GM19395 (cell line): ENCODE measurements around the gene GPN2.
A peak's percentile ranks its signal among the peaks of the same experiment; 100 is the strongest.

ENCODE experiments used
- ATAC-seq: cut with Tn5 transposase; IDR thresholded peaks from one replicate; pipeline ENCODE4 v1.9.1; 2021; ENCODE audit warnings: mild to moderate bottlenecking, moderate library complexity; ENCODE audit not compliant: unreplicated experiment

The GPN2 gene

DNA sequence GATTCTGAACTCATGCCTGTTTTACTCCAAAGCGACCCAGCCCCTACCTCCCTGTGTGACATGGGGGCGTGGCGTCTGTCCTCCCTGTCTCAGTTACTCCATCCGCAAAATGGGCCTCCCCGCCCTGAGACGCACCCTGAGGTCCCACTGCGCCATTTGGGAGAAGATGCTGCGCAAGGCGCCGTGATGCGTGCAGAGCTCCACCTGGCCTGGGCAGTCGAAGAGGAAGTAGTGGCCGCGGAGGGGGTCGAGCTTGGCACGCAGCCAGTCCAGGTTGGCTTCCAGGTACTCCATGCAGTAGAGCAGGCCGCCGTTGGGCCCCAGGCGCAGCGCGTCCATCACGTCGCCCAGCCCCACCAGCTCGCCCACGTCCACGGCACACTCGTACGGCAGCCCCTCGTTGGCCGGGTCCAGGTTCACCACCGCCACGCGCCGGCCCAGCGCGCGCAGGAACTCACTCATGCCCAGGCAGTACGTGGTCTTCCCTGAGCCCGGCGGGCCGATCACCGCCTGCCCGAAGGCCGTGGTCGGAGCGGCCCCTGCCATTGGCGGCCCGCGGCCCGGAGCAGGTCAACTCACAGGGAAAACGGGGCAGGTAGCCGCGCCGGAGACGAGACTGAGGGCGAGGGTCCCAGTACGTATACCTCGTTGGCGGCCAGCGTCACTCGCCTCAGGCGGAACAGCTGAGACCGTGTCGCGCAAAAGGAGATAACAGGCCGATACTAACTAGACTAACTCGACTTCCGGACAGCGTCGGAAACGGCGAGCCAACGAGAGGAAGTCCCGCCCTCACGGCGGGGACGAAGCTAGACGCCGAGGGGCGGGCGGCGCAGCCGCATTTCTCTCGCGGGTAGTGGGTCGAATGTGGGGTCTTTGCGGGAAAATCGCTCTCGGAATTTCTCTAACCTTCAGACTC lies at the start of gene GPN2:
GPN2 (minus strand) TSS at position 733 of the 916 bp plus-strand sequence; CDS start at position 546, 187 bp downstream.
- ATAC-seq: peak; percentile 88

DNA sequence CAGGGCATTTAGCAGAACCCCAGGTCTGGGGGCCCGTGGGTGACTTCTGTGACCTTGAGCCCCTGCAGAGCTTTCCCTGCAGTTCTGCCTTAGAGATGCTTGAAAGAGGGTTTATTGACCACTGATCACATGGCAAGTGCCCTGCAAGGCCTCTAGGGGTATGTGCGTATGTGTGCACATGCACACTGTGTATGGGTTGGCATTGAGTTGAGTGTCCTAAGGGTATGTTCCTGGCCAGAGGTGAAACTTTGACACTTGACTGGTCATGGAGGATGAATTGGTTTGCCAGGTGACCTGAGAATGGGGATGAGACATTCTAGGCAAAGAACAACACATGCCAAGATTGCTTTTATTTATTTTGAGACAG lies 48.6 kb upstream of the GPN2 start:
- ATAC-seq: no peak

DNA sequence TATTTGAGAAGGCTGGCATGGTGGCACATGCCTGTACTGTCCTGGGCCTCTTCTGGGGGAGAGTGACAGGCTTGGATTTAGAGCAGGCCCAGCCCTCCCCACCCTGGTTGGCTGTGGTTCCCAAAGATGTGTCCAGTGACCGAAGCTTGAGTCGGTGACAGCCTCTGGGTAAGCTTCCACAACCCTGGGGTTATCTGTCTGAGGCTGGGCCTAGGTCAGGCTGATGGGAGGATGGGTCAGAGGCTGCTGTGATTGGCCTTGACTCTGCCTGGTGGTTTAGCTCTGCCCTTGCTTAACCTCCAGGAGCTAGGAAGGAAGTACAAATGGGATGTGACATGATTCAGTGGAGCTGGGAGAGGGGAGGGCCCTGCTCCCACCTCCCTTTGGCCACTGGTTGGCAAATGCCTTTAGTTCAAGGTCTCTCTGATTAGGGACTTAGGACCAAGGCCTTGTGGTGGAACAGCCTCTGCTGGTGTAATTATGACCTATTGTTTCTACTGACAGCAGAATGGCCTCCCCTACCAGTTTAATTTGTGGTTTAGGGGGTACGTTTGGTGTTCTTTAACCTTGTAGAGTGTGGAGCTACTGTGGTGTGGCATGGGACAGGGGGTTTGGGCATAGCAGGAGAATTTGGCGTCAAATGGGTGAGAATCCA lies 48.0 kb upstream of the GPN2 start:
- no peak for ATAC-seq

DNA sequence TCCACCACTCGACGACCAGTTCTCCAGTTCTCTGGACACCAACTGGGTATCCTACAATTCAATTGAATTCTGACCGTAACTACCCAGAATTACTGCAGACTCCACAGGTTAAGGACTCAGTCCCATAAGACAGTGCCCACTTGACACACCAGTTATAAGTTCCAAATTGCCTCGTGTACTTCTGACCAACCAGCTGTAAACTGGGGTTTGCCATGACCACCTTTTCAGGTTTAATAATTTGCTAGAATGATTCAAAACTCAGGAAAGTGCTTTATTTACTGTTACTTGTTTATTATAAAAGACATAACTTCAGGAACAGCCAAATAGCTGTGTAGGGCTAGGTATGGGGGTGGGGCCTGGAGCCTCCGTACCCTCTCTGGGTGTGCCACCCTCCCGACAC lies 46.7 kb upstream of the GPN2 start:
- ATAC-seq: no peak

DNA sequence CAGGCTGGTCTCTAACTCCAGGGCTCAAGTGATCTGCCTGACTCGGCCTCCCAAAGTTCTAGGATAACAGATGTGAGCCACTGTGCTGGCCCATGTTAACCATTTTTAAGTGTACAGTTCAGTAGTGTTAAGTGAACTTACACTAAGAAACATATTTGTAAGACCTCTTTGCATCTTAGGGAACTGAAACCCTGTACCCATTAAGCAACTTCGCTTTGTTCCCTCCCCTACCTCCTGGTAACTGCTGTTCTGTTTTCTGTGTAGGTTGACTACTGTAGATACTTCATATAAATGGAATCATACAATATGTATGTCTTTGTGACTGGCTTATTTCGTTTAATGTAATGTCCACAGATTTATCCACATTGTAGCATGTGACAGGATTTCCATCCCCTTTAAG lies 42.4 kb upstream of the GPN2 start:
- ATAC-seq: no peak

DNA sequence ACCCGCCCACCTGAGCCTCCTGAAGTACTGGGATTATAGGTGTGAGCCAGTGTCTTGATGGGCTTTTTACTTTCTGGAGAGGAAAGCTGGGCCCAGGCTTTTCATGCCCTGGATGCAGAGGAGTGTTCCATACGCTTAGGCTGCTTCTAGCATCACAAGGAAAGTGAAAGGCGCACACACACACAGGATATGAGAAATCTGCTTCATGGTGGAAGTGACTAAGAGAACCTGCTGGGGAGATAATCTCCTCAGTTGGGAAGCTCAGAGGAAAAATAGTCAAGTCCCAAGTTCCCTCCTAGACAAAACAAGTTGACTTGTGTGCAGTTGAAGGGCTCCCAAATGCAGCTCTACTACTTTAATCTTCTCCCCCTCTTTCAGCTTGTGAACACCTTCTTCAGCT lies 33.6 kb upstream of the GPN2 start:
- no peak for ATAC-seq

- no peak for ATAC-seq
Measured at GRCh38 chr1:26922901-26923300, 32.8 kb upstream of the GPN2 start.

GRCh38 chr1:26922431-26922729 lies 32.3 kb upstream of the GPN2 start:
- ATAC-seq: no peak

DNA sequence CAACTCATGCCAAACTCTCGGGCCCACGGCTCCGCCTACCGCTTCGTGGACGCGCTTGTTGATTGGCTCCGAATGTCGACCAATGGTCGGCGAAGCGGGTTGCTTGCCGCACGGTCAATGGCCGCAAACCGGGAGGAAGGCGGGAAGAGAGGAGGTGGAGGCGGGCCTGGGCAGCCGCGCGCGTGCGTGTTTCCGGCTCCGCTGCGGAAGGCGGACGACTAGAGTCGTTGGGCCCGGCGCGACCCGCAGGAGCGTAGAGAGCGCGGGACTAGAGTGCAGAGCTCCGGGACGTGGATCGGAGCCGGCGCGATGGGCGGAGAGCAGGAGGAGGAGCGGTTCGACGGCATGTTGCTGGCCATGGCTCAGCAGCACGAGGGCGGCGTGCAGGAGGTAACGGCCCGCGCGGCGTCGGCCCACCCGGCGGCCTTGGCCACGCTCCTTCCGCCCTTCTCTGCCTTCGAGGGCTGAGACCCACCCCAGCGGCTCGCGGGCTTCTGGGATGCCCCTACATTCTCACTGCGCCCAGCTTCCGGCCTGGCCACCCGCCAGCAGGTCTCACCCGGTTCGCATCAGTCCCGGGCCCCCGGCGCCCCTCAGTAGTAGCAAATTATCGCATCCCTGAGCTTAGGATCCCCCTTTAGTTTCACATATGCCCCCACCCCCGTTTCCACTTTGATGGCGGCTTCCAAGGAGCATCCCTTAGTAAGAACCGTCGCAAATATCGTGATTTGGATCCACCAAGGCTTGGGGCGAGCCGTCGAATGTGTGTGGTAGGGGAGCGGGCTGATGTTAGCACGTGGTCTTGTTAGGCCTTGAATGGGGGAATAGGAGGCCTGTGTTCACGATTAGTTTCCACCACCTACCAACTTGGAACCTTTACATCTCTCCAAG lies 31.7 kb upstream of the GPN2 start, which contains the start of gene NUDC:
NUDC (plus strand) TSS at position 204 of the 891 bp plus-strand sequence; CDS start at position 310, 106 bp downstream.
- peak; percentile 96 for ATAC-seq

- ATAC-seq: peak; percentile 32
Measured at GRCh38 chr1:26921126-26921539, 31.1 kb upstream of the GPN2 start.

- ATAC-seq: no peak
Measured at GRCh38 chr1:26915204-26915842, 25.2 kb upstream of the GPN2 start.

DNA sequence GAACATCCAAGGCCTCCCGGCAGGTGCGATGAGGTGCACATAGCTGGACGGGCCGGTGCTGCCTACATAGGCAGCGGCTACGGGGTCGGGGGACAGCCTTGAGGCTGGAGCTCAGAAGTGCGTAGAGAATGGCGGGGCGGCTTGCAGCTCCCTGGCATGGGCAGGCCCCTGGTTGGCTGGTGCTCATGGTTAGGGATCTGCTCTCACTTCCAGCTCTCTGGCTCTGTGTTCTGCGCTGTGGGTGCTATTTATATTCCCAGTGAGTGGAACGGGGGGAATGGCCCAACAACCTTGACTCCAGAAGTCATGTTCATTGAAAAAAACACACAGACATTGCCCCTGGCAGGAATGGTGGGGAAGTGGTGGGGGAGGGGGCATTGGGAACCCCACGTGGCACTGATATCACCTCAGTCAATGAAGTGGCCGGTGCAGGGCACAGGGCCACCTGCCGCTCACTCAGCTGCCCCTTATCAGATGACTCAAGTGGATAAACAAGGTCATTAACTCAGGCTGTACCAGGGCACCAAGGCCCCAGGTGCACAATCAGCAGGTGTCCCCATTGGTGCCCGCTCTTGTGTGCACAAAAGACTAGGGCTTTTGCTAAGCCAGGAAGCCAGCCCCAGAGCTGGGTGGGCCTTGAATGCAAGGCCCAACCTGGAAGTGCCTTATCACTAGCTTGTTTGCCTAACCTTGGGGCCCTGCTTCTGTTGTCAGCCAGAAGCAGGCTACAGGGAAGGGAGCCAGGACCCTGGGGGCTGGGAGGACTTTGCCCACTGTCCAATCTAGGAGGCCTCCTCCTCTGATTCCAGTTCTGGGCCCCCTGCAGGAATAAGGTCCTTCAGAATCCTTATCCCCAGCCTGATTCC lies 23.9 kb upstream of the GPN2 start, which contains the start of gene NR0B2:
NR0B2 (minus strand) TSS at position 222 of the 866 bp plus-strand sequence; CDS start at position 187, 35 bp downstream.
- no peak for ATAC-seq

- no peak for ATAC-seq
Measured at GRCh38 chr1:26913389-26913753, 23.3 kb upstream of the GPN2 start.

DNA sequence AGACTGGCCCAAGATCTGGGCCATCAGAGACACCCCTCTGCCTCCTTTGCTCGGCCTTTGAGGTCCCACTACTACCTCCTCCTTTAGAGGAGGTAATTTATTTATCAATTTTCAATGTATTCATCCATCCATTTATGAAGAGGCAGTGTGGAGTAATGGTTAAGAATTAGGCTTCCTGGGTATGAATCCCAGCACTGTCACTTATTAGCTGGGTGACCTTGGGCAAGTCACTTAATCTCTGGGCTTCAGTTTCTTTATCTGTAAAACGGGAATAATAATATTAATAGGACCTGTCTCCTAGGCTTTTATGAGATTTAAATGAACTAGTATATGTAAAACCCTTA lies 22.0 kb upstream of the GPN2 start:
- ATAC-seq: no peak

DNA sequence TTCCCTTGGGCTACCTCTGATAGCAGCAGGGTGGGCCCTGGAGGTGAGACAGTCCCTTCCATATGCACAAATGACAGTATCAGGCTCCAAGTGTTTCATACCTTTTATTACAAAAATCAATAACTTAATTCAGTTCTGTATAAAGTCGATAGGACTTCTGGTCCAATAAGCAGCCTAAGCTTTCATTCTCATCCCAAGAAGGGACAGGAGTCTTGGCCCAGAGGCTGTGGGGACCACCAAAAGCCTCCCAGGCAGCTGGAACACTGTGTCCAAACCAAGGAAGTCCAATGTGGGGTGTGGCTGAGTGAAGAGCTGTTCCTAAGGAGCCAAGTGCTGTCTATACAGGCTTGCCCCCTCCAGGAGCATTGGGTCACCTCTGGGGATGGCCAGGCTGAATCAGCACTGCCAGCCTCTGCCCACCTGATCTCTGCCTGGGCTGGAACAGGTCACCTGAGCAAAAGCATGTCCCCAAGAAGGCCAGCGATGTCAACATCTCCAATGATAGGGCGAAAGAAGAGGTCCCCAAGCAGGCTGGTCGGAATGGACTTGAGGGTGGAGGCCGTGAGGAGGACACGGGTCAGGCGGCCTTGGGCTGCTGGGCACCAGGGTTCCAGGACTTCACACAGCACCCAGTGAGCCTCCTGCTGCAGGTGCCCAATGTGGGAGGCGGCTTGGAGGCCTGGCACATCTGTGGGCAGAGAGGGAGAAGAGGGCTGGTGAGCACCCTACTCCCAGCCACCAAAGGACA lies 21.5 kb upstream of the GPN2 start:
- ATAC-seq: no peak

- ATAC-seq: no peak
Measured at GRCh38 chr1:26910343-26911160, 20.5 kb upstream of the GPN2 start.

GRCh38 chr1:26909951-26910342 lies 19.9 kb upstream of the GPN2 start:
- ATAC-seq: no peak
